CD8-positive, alpha-beta memory T cell (primary cell): Measurements from ENCODE around the gene SHISA6. TPM values are rescaled to one million over a fixed set of nuclear protein-coding genes. Genes with fewer than 3 reads are reported as not detected.

Experiments
- CTCF ChIA-PET: fragments of 350-600 bp; sonication (Branson Sonifier 250); formaldehyde crosslinking; loops from one replicate; lab custom pipeline; 2021; ENCODE audit warnings: antibody characterized with exemption; lab: Charles Lee
- POLR2A ChIA-PET: fragments of 350-600 bp; sonication (Branson Sonifier 250); formaldehyde crosslinking; loops from one replicate; lab custom pipeline; 2021; ENCODE audit warnings: antibody characterized with exemption; lab: Charles Lee
- DNase-seq, 5 donors: peaks; one replicate each; pipeline versions ENCODE4 v3.0.0 to v3.0.0-alpha.2; 2020 to 2022; ENCODE audit warnings: mixed read lengths in 1 of 5
- H3K27ac ChIP-seq: one replicate; pipeline ENCODE4 v1.7.0; 2013; ENCODE audit warnings: low read depth, mild to moderate bottlenecking, low read length, moderate library complexity
- H3K27me3 ChIP-seq: 2 replicates; pipeline ENCODE4 v1.7.0; 2013; ENCODE audit warnings: low read length, mild to moderate bottlenecking; ENCODE audit not compliant: insufficient read depth, poor library complexity, severe bottlenecking
- H3K36me3 ChIP-seq: 2 replicates; pipeline ENCODE4 v1.7.0; 2013; ENCODE audit warnings: mild to moderate bottlenecking, low read length, moderate library complexity; ENCODE audit not compliant: insufficient read depth
- H3K4me1 ChIP-seq: 2 replicates; pipeline ENCODE4 v1.7.0; 2013; ENCODE audit warnings: mild to moderate bottlenecking, low read length, moderate library complexity; ENCODE audit not compliant: insufficient read depth
- H3K4me3 ChIP-seq: 2 replicates; pipeline ENCODE4 v1.7.0; 2013; ENCODE audit warnings: mild to moderate bottlenecking, low read length
- H3K9me3 ChIP-seq: 2 replicates; pipeline ENCODE4 v1.7.0; 2013; ENCODE audit warnings: mild to moderate bottlenecking, low read length
- H3K27ac Mint-ChIP-seq, 8 donors: one replicate each; pipeline ENCODE4 v1.8.0; 2020 to 2021; ENCODE audit warnings: mixed read lengths in 8 of 8, mild to moderate bottlenecking in 6 of 8, inconsistent platforms in 3 of 8, moderate library complexity in 3 of 8
- H3K27me3 Mint-ChIP-seq, 2 donors: one replicate each; pipeline ENCODE4 v1.8.0; 2020 to 2021; ENCODE audit warnings: mixed read lengths in 2 of 2, mild to moderate bottlenecking in 1 of 2, moderate library complexity in 1 of 2
- H3K36me3 Mint-ChIP-seq, 3 donors: one replicate each; pipeline ENCODE4 v1.8.0; 2020 to 2021; ENCODE audit warnings: mixed read lengths in 3 of 3, inconsistent platforms in 1 of 3, mild to moderate bottlenecking in 1 of 3
- H3K4me1 Mint-ChIP-seq, 3 donors: one replicate each; pipeline ENCODE4 v1.8.0; 2020 to 2021; ENCODE audit warnings: mixed read lengths in 3 of 3, inconsistent platforms in 1 of 3, mild to moderate bottlenecking in 1 of 3
- H3K4me3 Mint-ChIP-seq, 7 donors: one replicate each; pipeline ENCODE4 v1.8.0; 2020 to 2021; ENCODE audit warnings: mixed read lengths in 7 of 7, mild to moderate bottlenecking in 6 of 7, moderate library complexity in 4 of 7, inconsistent platforms in 2 of 7
- H3K9me3 Mint-ChIP-seq, 5 donors: one replicate each; pipeline ENCODE4 v1.8.0; 2020 to 2022; ENCODE audit warnings: mixed read lengths in 5 of 5, mild to moderate bottlenecking in 3 of 5, moderate library complexity in 2 of 5, inconsistent platforms in 1 of 5
- polyA plus RNA-seq: library from polyadenylated mRNA; unstranded; fragments of 300-500 nt; fragmentation: Illumina TruSeq; gene quantifications from one replicate; pipeline ENCODE4 v1.2.3, GENCODE V29; 2021
- total RNA-seq, 2 experiments: library from RNA; stranded (reverse); gene quantifications; one replicate each; pipeline ENCODE4 v1.2.3, GENCODE V29; 2021

The SHISA6 gene
- total and polyA plus RNA-seq, 3 experiments from 2014 or later = not detected

GRCh38 chr17:11503308-11504035 is 262.5 kb downstream of the SHISA6 start:
- Mint-ChIP-seq H3K27ac (no peak overlapping the region), H3K4me3 (no peak overlapping the region), H3K4me1 (no peaks in the 10 kb centered on the region), H3K27me3 (no peaks in the 10 kb centered on the region), H3K9me3 (peaks cover 0 to 11% (median 2%) of the 10 kb centered on the region in 5 donors), H3K36me3 (no peaks in the 10 kb centered on the region)
- DNase-seq = no peak
- Histone ChIP-seq H3K4me3 (no peak overlapping the region), H3K4me1 (no peaks in the 10 kb centered on the region), H3K27ac (no peak overlapping the region), H3K27me3 (no peaks in the 10 kb centered on the region), H3K36me3 (no peaks in the 10 kb centered on the region), H3K9me3 (no peaks in the 10 kb centered on the region)
- ChIA-PET POLR2A (no interaction called here), CTCF (no interaction called here)

- DNase-seq = no peak
- H3K27ac Mint-ChIP-seq = no peak overlapping the region
- Histone ChIP-seq H3K4me3 (no peak overlapping the region), H3K36me3 (no peaks in the 10 kb centered on the region), H3K9me3 (no peaks in the 10 kb centered on the region), H3K4me1 (no peaks in the 10 kb centered on the region), H3K27ac (no peak overlapping the region), H3K27me3 (no peaks in the 10 kb centered on the region)
- CTCF ChIA-PET = no interaction called here
- POLR2A ChIA-PET = no interaction called here
- no peaks in the 10 kb centered on the region for H3K4me1 Mint-ChIP-seq
- peaks cover 0 to 6% (median 2%) of the 10 kb centered on the region in 5 donors for H3K9me3 Mint-ChIP-seq
- no peaks in the 10 kb centered on the region for H3K36me3 Mint-ChIP-seq
- no peaks in the 10 kb centered on the region for H3K27me3 Mint-ChIP-seq
- no peak overlapping the region for H3K4me3 Mint-ChIP-seq
Observed at GRCh38 chr17:11506635-11507034, 265.6 kb downstream of the SHISA6 start.

GRCh38 chr17:11511696-11512095 is 270.7 kb downstream of the SHISA6 start:
- no peak overlapping the region for H3K4me3 ChIP-seq
- CTCF ChIA-PET = no interaction called here
- POLR2A ChIA-PET = no interaction called here
- no peaks in the 10 kb centered on the region for H3K27me3 ChIP-seq
- H3K9me3 ChIP-seq = no peaks in the 10 kb centered on the region
- Mint-ChIP-seq H3K36me3 (no peaks in the 10 kb centered on the region), H3K9me3 (peaks cover 0 to 2% (median 0%) of the 10 kb centered on the region in 5 donors), H3K27me3 (no peaks in the 10 kb centered on the region), H3K4me1 (no peaks in the 10 kb centered on the region), H3K4me3 (no peak overlapping the region), H3K27ac (no peak overlapping the region)
- H3K36me3 ChIP-seq = no peaks in the 10 kb centered on the region
- no peaks in the 10 kb centered on the region for H3K4me1 ChIP-seq
- H3K27ac ChIP-seq = no peak overlapping the region
- DNase-seq = no peak

- Histone ChIP-seq H3K4me1 (no peaks in the 10 kb centered on the region), H3K36me3 (no peaks in the 10 kb centered on the region), H3K9me3 (no peaks in the 10 kb centered on the region), H3K4me3 (no peak overlapping the region), H3K27me3 (no peaks in the 10 kb centered on the region), H3K27ac (no peak overlapping the region)
- Mint-ChIP-seq H3K9me3 (peaks cover 0 to 3% (median under 1%) of the 10 kb centered on the region in 5 donors), H3K27ac (no peak overlapping the region), H3K4me3 (no peak overlapping the region), H3K36me3 (no peaks in the 10 kb centered on the region), H3K27me3 (no peaks in the 10 kb centered on the region), H3K4me1 (no peaks in the 10 kb centered on the region)
- no peak for DNase-seq
- CTCF ChIA-PET = no interaction called here
- POLR2A ChIA-PET = no interaction called here
Observed at GRCh38 chr17:11514565-11514964, 273.6 kb downstream of the SHISA6 start.

GRCh38 chr17:11514981-11515680 is 274.1 kb downstream of the SHISA6 start:
- no peak overlapping the region for H3K27ac ChIP-seq
- CTCF ChIA-PET = no interaction called here
- H3K4me3 ChIP-seq = no peak overlapping the region
- no peaks in the 10 kb centered on the region for H3K36me3 Mint-ChIP-seq
- no peak for DNase-seq
- no peaks in the 10 kb centered on the region for H3K4me1 ChIP-seq
- POLR2A ChIA-PET = no interaction called here
- H3K27ac Mint-ChIP-seq = no peak overlapping the region
- no peaks in the 10 kb centered on the region for H3K27me3 ChIP-seq
- no peaks in the 10 kb centered on the region for H3K4me1 Mint-ChIP-seq
- no peaks in the 10 kb centered on the region for H3K9me3 ChIP-seq
- H3K9me3 Mint-ChIP-seq = peaks cover 0 to 3% (median 0%) of the 10 kb centered on the region in 5 donors
- H3K4me3 Mint-ChIP-seq = no peak overlapping the region
- H3K36me3 ChIP-seq = no peaks in the 10 kb centered on the region
- no peaks in the 10 kb centered on the region for H3K27me3 Mint-ChIP-seq

GRCh38 chr17:11515901-11516300 is 274.9 kb downstream of the SHISA6 start:
- Mint-ChIP-seq H3K9me3 (peaks cover 0 to 3% (median 0%) of the 10 kb centered on the region in 5 donors), H3K4me3 (no peak overlapping the region), H3K27me3 (no peaks in the 10 kb centered on the region), H3K4me1 (no peaks in the 10 kb centered on the region), H3K27ac (no peak overlapping the region), H3K36me3 (no peaks in the 10 kb centered on the region)
- H3K36me3 ChIP-seq = no peaks in the 10 kb centered on the region
- H3K9me3 ChIP-seq = no peaks in the 10 kb centered on the region
- no peak overlapping the region for H3K27ac ChIP-seq
- POLR2A ChIA-PET = no interaction called here
- H3K27me3 ChIP-seq = no peaks in the 10 kb centered on the region
- H3K4me1 ChIP-seq = no peaks in the 10 kb centered on the region
- no peak overlapping the region for H3K4me3 ChIP-seq
- no peak for DNase-seq
- CTCF ChIA-PET = no interaction called here

- Histone ChIP-seq H3K27me3 (no peaks in the 10 kb centered on the region), H3K9me3 (no peaks in the 10 kb centered on the region), H3K4me3 (no peak overlapping the region), H3K4me1 (no peaks in the 10 kb centered on the region), H3K27ac (no peak overlapping the region), H3K36me3 (no peaks in the 10 kb centered on the region)
- Mint-ChIP-seq H3K4me3 (no peak overlapping the region), H3K27ac (no peak overlapping the region), H3K27me3 (peaks cover 0 to 2% of the 10 kb centered on the region in 2 donors), H3K4me1 (no peaks in the 10 kb centered on the region), H3K9me3 (peaks cover 2 to 26% (median 9%) of the 10 kb centered on the region in 5 donors), H3K36me3 (no peaks in the 10 kb centered on the region)
- CTCF ChIA-PET = no interaction called here
- DNase-seq = no peak
- POLR2A ChIA-PET = no interaction called here
Observed at GRCh38 chr17:11535231-11535630, 294.2 kb downstream of the SHISA6 start.

- H3K27me3 Mint-ChIP-seq = peaks cover 0 to 2% of the 10 kb centered on the region in 2 donors
- no peak overlapping the region for H3K4me3 ChIP-seq
- peaks cover 9 to 33% (median 18%) of the 10 kb centered on the region in 5 donors for H3K9me3 Mint-ChIP-seq
- POLR2A ChIA-PET = no interaction called here
- no peaks in the 10 kb centered on the region for H3K36me3 ChIP-seq
- H3K27ac ChIP-seq = no peak overlapping the region
- H3K4me3 Mint-ChIP-seq = no peak overlapping the region
- no peak for DNase-seq
- no peaks in the 10 kb centered on the region for H3K27me3 ChIP-seq
- H3K4me1 ChIP-seq = no peaks in the 10 kb centered on the region
- no peaks in the 10 kb centered on the region for H3K9me3 ChIP-seq
- H3K27ac Mint-ChIP-seq = no peak overlapping the region
- CTCF ChIA-PET = no interaction called here
- H3K36me3 Mint-ChIP-seq = no peaks in the 10 kb centered on the region
- H3K4me1 Mint-ChIP-seq = no peaks in the 10 kb centered on the region
Observed at GRCh38 chr17:11538366-11538765, 297.4 kb downstream of the SHISA6 start.
